GM19240 (cell line): Measurements from ENCODE around the gene CLEC18C.
"Not testable (repeated sequence)": the region's sequence is repeated elsewhere in the genome, so short reads cannot be mapped to it uniquely, and the experiment has no call there.

Experiments
- DNase-seq: peaks from one replicate; pipeline ENCODE4 v3.0.0; 2011; ENCODE audit warnings: low spot score; ENCODE audit not compliant: insufficient read length

The CLEC18C gene

GRCh38 chr16:70159355-70160348, 13.9 kb upstream of the CLEC18C start:
- no peak for DNase-seq

DNA sequence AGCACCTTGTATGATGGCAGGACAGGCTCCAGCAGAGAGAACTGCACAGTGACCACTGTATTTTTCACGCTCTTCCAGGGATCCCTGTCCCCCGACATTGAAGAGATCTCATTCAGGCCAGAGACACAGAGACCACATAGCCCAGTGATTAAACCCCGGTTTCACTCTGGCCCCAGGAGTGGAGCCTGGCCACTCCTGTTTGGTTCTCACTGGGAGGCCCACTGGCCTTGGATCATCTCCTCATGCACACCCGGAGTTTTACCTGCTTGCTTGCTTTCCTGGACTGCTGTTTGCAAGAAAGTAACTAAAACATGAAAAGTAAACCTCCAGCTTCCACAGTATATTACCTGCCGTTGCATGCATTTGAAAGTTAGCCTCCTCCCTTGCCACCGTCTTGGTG, 13.2 kb upstream of the CLEC18C start:
- no peak for DNase-seq

DNA sequence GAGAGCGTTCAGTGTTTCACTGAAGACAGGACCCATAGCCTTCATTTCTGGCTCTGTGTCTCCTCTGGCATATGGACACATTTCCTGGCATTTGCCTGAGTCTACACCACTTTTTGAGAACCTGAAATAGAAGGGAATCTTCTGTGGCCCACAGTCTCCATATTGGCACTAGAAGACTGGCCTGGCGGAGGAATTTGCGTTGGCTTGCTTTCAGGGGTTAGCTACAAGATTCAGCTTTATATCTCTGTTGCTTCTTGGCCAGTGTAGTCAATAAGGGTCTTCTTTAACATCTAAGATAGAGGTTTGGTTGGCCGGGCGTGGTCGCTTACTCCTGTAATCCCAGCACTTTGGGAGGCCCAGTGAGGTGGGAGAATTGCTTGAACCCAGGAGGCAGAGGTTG, 12.8 kb upstream of the CLEC18C start:
- no peak for DNase-seq

GRCh38 chr16:70161350-70161749, 12.2 kb upstream of the CLEC18C start:
- DNase-seq, result no peak

GRCh38 chr16:70162041-70162451, 11.5 kb upstream of the CLEC18C start:
- no peak for DNase-seq

- DNase-seq, result no peak
Measured at GRCh38 chr16:70163596-70163995, 10.0 kb upstream of the CLEC18C start.

DNA sequence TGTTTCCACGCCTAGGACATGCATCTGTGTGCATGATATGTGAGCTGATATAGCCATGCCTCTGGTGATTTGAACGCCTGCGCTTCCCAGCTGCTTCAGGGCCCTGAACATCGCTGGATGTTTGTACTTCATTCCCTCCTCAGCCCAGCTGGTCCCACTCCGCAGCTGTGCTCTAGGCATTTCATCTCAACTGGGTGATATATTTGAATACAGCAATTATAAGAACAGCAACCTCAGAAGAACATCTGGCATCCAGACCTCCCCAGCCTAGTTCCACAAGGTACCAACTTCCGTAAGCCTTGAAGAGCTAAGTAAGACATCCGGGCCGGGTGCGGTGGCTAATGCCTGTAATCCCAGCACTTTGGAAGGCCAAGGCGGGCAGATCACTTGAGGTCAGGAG, 6.9 kb upstream of the CLEC18C start:
- not testable (repeated sequence) for DNase-seq

GRCh38 chr16:70173916-70174315, 329 bp downstream of the CLEC18C start:
- not testable (repeated sequence) for DNase-seq

GRCh38 chr16:70174387-70174932, 873 bp downstream of the CLEC18C start:
- DNase-seq, result not testable (repeated sequence)

DNA sequence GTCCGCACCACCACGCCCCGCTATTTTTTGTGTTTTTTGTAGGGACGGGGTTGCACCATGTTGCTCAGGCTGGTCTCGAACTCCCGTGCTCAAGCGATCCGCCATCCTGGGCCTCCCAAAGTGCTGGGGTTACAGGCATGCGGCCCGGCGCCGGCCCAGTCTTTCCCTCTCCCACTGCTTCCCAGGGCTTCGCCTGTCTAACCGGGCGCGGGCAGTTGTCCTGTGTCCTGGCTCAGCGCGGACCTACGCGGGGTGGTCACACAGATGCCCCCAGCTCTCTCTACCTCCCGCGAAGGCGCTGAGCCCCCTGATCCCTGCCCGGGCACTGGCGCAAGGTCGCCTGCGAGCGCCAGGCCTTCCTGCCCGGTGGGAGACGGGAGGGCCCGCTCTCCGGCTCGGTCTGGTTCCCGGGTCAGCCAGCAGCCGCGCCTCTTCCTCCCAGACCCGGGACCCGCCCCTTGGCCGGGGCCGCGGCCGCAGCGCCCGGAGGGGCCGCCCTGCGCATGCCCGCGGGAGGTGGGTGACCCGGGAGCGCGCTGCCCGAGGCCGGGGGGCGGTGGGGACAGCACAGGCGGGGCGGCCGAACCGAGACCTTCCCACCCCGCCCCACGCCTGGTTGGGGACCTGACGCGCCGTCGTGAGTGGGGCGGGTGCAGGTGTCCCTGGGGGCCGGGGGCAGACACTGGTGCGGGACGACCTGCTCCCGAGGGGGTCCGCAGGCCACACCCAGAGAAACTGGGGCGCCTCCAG, 14.4 kb downstream of the CLEC18C start:
- DNase-seq, result not testable (repeated sequence)

GRCh38 chr16:70188608-70188915, 15.0 kb downstream of the CLEC18C start:
- DNase-seq, result not testable (repeated sequence)

GRCh38 chr16:70190574-70190973, 17.0 kb downstream of the CLEC18C start:
- DNase-seq, result not testable (repeated sequence)

DNA sequence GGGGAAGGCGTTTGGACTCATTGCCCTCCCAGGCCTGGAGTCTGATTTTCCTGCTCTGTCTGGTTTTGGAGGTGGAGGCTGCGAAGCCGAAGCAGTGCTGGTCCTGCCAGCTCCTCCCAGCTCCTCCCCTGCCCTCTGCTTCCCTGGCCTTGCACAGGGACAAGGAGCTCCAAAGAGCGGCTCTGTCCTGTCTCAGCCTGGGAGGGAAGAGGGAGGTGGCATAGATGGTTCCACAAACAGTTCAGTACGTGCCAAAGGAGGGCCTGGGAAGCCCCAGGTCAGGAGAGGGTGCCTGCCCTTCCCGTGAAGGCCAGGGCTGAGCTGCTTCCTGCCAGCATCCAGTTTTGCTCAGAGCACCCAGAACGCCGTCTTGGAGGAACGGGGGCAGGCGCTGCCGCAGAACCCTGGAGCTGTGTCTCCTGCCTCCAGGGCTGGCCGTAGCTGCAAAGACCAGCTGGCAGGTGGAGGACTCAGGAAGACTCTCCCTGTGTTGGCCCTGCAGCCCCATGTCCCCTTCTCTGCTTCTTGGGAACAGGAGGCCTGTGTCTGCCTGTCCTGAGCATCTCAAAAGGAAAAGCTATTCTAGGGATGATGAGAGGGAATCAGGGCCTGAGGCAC, 23.2 kb downstream of the CLEC18C start:
- not testable (repeated sequence) for DNase-seq

DNA sequence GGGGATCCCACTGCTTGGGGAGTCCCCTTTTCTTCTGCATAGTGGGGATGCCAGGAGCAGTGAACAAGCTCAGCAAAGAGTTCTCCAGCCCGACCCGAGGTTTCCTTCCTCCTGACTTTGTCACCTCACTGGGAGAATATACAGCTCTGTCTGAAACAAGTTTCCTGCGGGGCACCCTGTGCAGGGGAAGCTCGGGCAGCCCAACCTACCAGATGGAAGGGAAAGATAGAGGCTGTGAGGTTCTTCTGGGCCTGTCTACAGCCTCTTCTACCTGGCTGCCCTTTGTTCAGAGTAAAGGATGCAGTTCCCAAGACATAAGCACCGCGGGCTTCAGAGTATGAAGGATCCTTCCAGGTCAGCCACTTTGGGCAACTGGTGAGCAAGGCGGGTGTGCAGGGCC, 24.0 kb downstream of the CLEC18C start:
- DNase-seq, result not testable (repeated sequence)

DNA sequence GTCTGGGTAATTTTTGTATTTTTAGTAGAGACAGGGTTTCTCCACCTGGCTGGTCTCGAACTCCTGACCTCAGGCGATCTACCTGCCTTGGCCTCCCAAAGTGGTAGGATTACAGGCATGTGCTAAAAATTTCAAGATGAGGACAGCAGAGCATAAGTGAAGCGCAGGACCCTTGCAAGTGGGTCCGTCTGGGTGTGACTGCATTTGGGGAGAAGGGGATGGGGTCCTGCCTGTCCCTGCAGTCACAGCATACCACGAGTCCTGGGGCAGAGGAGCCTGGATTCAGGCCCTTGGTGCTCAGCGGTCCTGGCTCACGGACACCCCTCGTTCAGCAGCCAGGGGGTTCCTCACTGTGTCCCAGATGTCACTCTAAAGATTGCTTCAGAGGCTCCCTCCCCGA, 24.6 kb downstream of the CLEC18C start:
- not testable (repeated sequence) for DNase-seq

- not testable (repeated sequence) for DNase-seq
Measured at GRCh38 chr16:70198666-70199065, 25.1 kb downstream of the CLEC18C start.

GRCh38 chr16:70199170-70199569, 25.6 kb downstream of the CLEC18C start:
- DNase-seq, result not testable (repeated sequence)

DNA sequence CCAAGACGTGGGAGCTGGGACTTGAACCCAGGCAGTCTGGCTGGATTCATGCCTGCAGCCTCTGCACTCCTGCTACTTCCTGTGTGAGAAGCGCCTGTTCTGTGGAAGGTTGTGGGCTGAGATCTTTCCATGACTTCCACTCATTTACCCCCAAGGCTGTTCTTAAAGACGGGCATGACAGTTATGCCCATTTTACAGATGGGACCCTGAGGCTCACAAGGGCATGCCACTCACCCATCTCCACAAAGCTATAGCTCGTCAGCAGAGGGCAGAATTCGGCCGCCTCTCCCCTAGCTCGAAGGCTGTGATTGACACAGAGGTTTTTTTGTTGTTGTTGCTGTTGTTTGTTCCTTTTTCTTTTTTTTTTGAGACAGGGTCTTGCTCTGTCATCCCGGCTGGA, 26.5 kb downstream of the CLEC18C start:
- not testable (repeated sequence) for DNase-seq

- DNase-seq, result not testable (repeated sequence)
Measured at GRCh38 chr16:70203508-70203907, 29.9 kb downstream of the CLEC18C start.

- not testable (repeated sequence) for DNase-seq
Measured at GRCh38 chr16:70204010-70204409, 30.4 kb downstream of the CLEC18C start.

GRCh38 chr16:70204668-70205405, 31.2 kb downstream of the CLEC18C start:
- not testable (repeated sequence) for DNase-seq
